GM21825 (cell line): Measurements from ENCODE around the gene ERC2.

ENCODE experiments used
- ATAC-seq: cut with Tn5 transposase; IDR thresholded peaks from one replicate; pipeline ENCODE4 v1.9.1; 2021; ENCODE audit warnings: mild to moderate bottlenecking, moderate library complexity; ENCODE audit not compliant: unreplicated experiment

The ERC2 gene

DNA sequence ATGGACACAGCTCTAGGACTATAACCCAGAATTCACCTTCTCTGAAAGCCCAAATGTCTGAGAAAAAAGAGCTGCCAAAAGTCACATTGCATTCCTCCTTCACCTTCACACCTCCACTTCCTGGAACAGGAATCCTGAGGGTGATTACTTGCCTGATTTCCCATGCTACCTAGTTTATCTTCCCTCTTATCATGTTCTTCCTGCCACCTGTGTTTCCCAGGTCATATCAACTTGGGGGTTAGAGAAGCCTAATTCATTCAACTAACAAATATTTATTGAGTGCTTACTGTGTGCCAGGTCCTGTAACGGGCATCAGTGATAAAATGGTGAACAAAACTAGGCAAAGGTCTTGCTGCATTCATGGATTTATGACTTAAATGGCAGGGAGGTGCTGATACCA lies 701.5 kb downstream of the ERC2 start:
- no peak for ATAC-seq

- no peak for ATAC-seq
These were observed 702.2 kb downstream of the ERC2 start for GRCh38 chr3:55765906-55766701.

- ATAC-seq = no peak
These were observed 702.9 kb downstream of the ERC2 start for GRCh38 chr3:55765398-55765797.

GRCh38 chr3:55756976-55757375 lies 711.3 kb downstream of the ERC2 start:
- no peak for ATAC-seq

DNA sequence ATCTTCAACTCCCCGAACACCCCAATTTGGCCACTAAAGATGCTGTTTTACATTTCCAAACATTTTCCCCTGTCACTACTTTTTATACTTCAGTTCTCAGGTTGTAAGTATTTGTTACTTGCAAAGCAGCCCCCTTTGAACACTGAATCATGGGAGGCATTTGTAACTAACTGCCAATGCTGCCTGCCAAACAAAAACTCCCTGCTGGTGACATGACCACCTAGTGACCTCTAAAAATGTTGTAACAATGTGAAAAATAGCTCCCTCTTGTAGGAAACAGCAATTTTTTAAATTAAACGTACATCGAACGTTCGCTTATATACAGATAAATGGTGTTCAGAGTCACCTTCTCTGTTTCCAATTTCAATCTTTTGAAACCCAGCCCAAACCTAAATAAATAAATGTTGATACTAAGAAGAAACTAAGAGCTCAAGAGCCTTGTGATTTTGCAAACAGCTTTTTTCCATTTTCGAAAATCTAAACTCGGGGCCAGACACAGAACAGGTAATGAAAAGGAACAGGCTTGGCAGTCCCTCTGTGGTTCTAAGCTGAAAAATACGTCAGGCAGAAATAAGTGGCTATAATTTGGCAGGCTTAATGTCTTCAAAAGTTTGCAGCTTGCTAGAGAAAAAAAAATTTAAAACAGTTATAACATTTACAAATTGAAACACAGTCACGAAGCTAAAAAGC lies 712.6 kb downstream of the ERC2 start:
- ATAC-seq = no peak

GRCh38 chr3:55752911-55753310 lies 715.4 kb downstream of the ERC2 start:
- ATAC-seq = no peak

- ATAC-seq = no peak
These were observed 716.5 kb downstream of the ERC2 start for GRCh38 chr3:55751730-55752129.

GRCh38 chr3:55750525-55750924 lies 717.7 kb downstream of the ERC2 start:
- no peak for ATAC-seq

GRCh38 chr3:55749036-55749435 lies 719.2 kb downstream of the ERC2 start:
- ATAC-seq = no peak

GRCh38 chr3:55746808-55747413 lies 721.4 kb downstream of the ERC2 start:
- ATAC-seq = no peak

DNA sequence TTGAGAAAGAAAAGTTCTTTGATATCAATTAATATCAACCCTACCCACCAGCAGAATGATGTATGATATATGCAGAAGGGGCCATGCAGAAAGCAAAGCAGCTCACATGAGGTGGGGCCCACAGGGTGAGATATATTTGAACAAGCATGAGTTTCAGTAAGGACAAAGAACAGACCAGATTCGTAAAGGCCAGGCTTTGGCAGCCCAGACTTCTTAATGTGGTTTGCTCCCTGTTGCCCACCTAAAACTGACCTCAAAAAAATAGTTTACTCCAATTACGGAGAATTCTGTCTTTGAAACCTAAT lies 725.5 kb downstream of the ERC2 start:
- no peak for ATAC-seq

GRCh38 chr3:55742022-55742831 lies 726.0 kb downstream of the ERC2 start:
- no peak for ATAC-seq

DNA sequence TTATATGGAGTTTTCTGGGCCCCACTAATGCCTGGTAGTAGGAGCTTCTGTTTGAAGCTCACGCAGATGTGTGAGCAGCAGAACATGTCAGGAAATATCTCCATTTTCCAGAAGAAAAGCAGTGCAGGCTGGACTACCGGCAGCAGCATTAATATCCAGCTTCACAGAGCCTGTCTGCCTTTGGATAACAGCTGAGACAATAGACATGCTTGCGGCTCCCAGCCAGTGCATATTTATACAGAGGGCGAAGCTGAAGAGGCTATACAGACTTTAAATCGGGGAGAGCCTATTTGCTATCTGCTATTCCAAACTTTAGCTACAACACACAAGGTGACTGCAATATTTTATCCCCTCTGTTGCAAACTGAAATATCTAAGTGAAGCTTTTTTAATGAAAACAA lies 731.1 kb downstream of the ERC2 start:
- no peak for ATAC-seq

DNA sequence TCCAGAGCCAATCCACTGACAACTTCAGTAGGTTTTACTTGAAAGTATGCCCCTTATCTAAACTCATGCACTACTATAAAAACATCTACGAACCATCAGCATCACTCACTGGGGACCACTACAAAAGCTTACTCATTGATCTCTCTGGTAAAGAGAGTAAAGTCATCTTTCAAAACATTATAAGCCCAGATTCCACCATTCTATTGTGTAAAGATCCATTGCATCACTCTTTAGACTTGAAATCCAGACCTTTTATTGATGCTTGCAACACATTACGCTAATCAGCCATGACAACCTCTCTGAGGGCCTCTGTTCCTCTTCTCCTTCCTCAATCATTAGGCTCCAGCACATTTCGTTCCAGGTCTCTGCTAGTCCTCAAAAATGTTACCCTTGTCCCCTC lies 732.3 kb downstream of the ERC2 start:
- ATAC-seq = no peak

DNA sequence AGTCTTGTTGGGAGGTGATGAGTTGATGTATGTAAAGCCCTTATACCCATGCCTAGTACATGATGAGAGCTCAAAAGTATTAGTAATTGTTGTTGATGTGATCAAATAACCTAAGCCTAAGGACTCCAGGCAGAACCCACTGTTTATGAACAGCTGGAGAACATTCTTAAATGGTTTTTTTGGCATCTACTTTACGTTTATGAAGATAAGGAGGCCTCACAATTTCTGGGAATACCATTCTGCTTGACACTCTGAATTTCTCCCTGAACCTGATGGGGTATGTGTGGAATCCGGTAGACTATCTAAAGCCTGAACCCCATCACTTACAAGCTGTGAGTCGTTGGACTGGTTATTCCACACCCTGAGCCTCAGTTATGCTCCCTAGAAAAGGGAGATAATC lies 736.5 kb downstream of the ERC2 start:
- no peak for ATAC-seq

DNA sequence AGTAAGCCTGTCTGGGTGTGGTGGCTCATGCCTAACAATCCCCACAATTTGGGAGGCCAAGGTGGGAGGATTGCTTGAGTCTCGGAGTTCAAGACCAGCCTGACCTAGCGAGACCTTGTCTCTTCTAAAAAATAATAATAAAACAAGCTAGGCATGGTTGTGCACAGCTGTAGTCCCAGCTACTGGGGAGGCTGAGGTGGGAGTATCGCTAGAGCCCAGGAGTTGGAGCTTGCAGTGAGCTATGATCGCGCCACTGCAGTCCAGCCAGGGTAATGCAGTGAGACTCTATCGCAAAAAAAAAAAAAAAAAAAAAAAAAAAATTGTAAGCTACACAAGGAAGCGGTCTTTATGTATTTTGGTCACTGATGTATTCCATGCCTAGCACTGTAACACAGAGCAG lies 738.7 kb downstream of the ERC2 start:
- no peak for ATAC-seq

DNA sequence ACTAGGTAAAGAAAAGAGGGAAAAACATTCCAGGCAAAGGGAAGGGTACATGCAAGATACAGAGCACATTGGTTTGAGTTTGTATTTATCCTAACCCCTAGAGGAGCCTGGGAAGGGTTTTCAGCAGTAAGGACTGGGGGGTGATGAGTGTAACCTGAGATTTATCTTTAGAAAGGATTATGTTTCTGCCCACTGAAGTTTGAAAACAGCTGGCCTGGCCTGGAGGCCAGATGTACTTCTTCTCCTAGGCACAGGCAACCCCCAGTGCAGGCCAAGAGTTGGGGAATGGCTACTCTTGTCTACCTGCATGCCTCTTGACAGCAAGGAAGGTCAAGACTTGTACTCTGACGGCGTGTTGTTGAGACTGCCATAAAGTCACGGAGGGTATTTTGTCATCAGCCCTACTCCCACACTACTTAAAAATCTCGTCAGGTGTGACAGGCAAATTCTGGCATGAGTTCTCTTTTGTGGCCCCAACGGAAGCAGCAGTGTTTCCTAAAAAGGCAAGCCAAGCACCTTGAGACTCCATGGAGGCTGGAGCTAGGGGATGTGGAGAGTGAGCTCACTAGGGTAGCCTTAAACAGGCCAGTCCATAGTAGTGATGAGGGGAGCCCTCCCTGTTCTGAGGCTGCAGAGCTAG lies 739.7 kb downstream of the ERC2 start:
- no peak for ATAC-seq

DNA sequence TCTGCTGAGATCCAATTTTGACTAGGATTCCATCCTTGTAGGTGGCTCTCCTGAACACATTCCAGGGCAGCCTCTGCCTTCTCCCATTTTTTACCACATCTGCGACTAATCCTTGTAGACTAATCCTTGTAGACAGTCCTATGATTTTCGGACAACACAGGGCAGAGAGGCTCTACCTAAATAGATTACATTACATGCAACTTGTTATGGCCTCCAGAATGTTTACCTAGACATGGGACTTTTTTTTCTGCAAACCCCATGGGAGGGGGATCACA lies 741.8 kb downstream of the ERC2 start:
- no peak for ATAC-seq

- no peak for ATAC-seq
These were observed 742.4 kb downstream of the ERC2 start for GRCh38 chr3:55725681-55726500.

DNA sequence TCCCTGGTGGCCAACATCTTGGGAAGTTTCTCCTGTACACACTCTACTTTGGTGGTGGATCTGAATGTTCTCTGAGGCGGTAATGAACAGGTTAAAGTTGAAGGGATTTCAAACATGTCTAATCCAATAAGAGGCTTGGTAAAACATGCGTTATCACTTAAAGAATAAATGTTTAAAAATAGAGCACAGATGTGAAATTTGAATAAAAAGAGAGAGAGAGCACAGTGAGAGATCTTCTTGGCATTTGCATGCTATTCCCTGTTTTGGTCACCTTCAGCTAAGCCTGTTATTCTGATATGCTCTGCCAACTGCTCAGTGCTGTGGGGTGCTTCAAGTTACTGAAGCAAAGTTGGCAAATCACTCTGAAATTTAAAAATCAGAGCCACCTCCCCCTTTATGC lies 743.4 kb downstream of the ERC2 start:
- no peak for ATAC-seq
